PC-9 (cell line): Measurements from ENCODE around the gene C2orf68.

Experiments
- EZH2 ChIP-seq: fragments of 200-600 bp; sonication (generic); IDR thresholded peaks from 2 replicates; pipeline ENCODE4 v1.8.0; 2017; ENCODE audit warnings: antibody characterized with exemption, low read depth
- TF ChIP-seq, protein P1 (sequence below): fragments of 200-600 bp; sonication (generic); conservative IDR thresholded peaks from 2 replicates; pipeline ENCODE4 v1.6.1; 2017; ENCODE audit warnings: mixed run types, antibody characterized with exemption, mild to moderate bottlenecking, moderate library complexity

DNA sequence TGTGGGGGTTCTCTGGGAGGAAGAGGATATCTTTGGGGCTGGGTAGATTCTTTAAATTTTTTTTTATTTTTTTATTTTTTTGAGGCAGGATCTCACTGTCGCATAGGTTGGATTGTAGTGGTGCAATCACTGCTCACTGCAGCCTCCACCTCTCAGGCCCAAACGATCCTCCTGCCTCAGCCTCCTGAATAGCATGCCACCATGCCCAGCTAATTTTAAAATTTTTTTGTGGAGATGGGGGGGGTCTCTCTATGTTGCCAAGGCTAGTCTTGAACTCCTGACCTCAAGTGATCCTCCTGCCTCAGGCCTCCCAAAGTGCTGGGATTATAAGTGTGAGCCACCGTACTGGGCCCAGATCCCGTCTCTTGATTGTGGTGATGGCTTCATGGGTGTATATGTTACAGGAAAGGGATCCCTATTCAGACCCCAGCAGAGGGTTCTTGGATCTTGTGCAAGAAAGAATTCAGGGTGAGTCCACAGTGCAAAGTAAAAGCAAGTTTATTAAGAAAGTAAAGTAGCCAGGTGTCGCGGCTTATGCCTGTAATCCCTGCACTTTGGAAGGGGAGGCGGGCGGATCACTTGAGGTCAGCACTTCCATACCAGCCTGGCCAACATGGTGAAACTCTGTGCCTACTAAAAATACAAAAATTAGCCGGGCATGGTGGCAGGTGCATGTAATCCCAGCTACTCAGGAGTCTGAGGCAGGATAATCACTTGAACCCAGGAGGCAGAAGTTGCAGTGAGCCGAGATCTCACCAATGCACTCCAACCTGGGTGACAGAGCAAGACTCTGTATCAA, 2.0 kb upstream of the C2orf68 start:
- TF ChIP-seq, protein P1, sequence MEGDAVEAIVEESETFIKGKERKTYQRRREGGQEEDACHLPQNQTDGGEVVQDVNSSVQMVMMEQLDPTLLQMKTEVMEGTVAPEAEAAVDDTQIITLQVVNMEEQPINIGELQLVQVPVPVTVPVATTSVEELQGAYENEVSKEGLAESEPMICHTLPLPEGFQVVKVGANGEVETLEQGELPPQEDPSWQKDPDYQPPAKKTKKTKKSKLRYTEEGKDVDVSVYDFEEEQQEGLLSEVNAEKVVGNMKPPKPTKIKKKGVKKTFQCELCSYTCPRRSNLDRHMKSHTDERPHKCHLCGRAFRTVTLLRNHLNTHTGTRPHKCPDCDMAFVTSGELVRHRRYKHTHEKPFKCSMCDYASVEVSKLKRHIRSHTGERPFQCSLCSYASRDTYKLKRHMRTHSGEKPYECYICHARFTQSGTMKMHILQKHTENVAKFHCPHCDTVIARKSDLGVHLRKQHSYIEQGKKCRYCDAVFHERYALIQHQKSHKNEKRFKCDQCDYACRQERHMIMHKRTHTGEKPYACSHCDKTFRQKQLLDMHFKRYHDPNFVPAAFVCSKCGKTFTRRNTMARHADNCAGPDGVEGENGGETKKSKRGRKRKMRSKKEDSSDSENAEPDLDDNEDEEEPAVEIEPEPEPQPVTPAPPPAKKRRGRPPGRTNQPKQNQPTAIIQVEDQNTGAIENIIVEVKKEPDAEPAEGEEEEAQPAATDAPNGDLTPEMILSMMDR, result no peak
- TF ChIP-seq EZH2, result no peak
